PC-3 (cell line): ENCODE measurements around the gene R3HDM2.

Source experiments
- CTCF ChIP-seq: fragments of 300-600 bp; sonication (generic); conservative IDR thresholded peaks from 2 replicates; pipeline ENCODE4 v1.5.1; 2017; ENCODE audit warnings: antibody characterized with exemption, low read depth, mild to moderate bottlenecking, low read length
- EZH2 ChIP-seq: fragments of 300-600 bp; sonication (generic); IDR thresholded peaks from one replicate; pipeline ENCODE4 v1.6.1; 2017; ENCODE audit warnings: antibody characterized with exemption, mild to moderate bottlenecking, low read length; ENCODE audit not compliant: unreplicated experiment
- EZH2phosphoT487 ChIP-seq: fragments of 300-600 bp; sonication (generic); IDR thresholded peaks from 2 replicates; pipeline ENCODE4 v1.6.1; 2018; ENCODE audit warnings: mild to moderate bottlenecking, antibody characterized with exemption, low read length, borderline replicate concordance

GRCh38 chr12:57401165-57401564 is 29.7 kb downstream of the R3HDM2 start:
- TF ChIP-seq CTCF: no peak
- no peak for TF ChIP-seq EZH2
- TF ChIP-seq EZH2phosphoT487: no peak
